HCT116 (cell line): ENCODE measurements around the gene NLGN3. TPM values are rescaled to one million over a fixed set of nuclear protein-coding genes. Genes with fewer than 3 reads are reported as not detected.

ENCODE experiments used
- ATAC-seq: fragments of 200-7000 bp; cut with Tn5 transposase; 2 replicates; pipeline ENCODE4 v1.9.1; 2020; ENCODE audit warnings: mild to moderate bottlenecking, moderate library complexity
- BruUV-seq: library from RNA; stranded (reverse); fragments of 400-500 nt; replicated peaks from 2 replicates; lab custom pipeline; 2021; lab: Mats Ljungman, UMichigan
- CTCF ChIA-PET: fragments of 300-600 bp; sonication (Branson Sonifier 250); formaldehyde crosslinking; loops from one replicate; lab custom pipeline; 2021; ENCODE audit warnings: antibody characterized with exemption; lab: Charles Lee
- POLR2A ChIA-PET: fragments of 300-600, 350-600 bp; sonication (Branson Sonifier 250); formaldehyde crosslinking; loops from one replicate; lab custom pipeline; 2021; ENCODE audit warnings: antibody characterized with exemption; lab: Charles Lee
- RAD21 ChIA-PET, 2 experiments: fragments of 300-600 bp; sonication (Branson Sonifier 250); formaldehyde crosslinking; loops; one replicate each; lab custom pipeline; 2023; ENCODE audit warnings: low total read pairs in 2 of 2; ENCODE audit not compliant: uncharacterized antibody in 2 of 2, unreplicated experiment in 2 of 2, low non-redundant PET in 1 of 2; lab: Charles Lee
- DNase-seq: peaks from one replicate; pipeline ENCODE4 v3.0.0-alpha.2; 2010; ENCODE audit warnings: low read depth, low spot score
- H2AFZ ChIP-seq: fragments of 200-600 bp; shearing (Covaris generic), sonication (generic); 2 replicates; pipeline ENCODE4 v1.6.1; 2017; ENCODE audit warnings: low read depth, mixed run types, mixed read lengths, antibody characterized with exemption, low read length; ENCODE audit not compliant: poor library complexity, severe bottlenecking
- H3K27ac ChIP-seq: 2 replicates; pipeline ENCODE4 v1.5.1; 2012; ENCODE audit warnings: low read depth, low read length
- H3K27me3 ChIP-seq: fragments of 200-600 bp; sonication (generic); 2 replicates; pipeline ENCODE4 v1.6.1; 2016; ENCODE audit warnings: mixed run types, low read length, mixed read lengths; ENCODE audit not compliant: insufficient read depth
- H3K36me3 ChIP-seq, 2 experiments: fragments of 200-500 bp in 1 of 2; fragments of 200-600 bp in 1 of 2; sonication (Bioruptor generic) in 1 of 2; sonication (generic) in 1 of 2; 2 replicates each; pipeline versions ENCODE4 v1.5.1 to v1.6.1; 2014 to 2016; ENCODE audit warnings: low read length in 2 of 2, inconsistent platforms in 1 of 2, mixed read lengths in 1 of 2, mixed run types in 1 of 2; ENCODE audit not compliant: insufficient read depth in 2 of 2, control insufficient read depth in 1 of 2
- H3K4me1 ChIP-seq, 2 experiments: fragments of 200-600 bp in 1 of 2; sonication (generic) in 1 of 2; 2 replicates each; pipeline versions ENCODE4 v1.5.1 to v1.6.1; 2012 to 2017; ENCODE audit warnings: low read length in 2 of 2, inconsistent platforms in 1 of 2, mild to moderate bottlenecking in 1 of 2, mixed read lengths in 1 of 2, mixed run types in 1 of 2, moderate library complexity in 1 of 2; ENCODE audit not compliant: insufficient read depth in 2 of 2, control insufficient read depth in 1 of 2
- H3K4me2 ChIP-seq: fragments of 200-600 bp; sonication (generic); 2 replicates; pipeline ENCODE4 v1.6.1; 2017; ENCODE audit warnings: mixed run types, low read length, mixed read lengths
- H3K4me3 ChIP-seq, 2 experiments: fragments of 200-600 bp in 1 of 2; sonication (generic) in 1 of 2; replicated peaks in 1 of 2; 2 replicates each; pipeline ENCODE4 v1.5.1; 2011 to 2016; ENCODE audit warnings: low read length in 2 of 2, control low read depth in 1 of 2, low read depth in 1 of 2, mild to moderate bottlenecking in 1 of 2, mixed read lengths in 1 of 2, mixed run types in 1 of 2
- H3K79me2 ChIP-seq: fragments of 200-600 bp; sonication (generic); 2 replicates; pipeline ENCODE4 v1.6.1; 2017; ENCODE audit warnings: mild to moderate bottlenecking, mixed run types, low read length, moderate library complexity, mixed read lengths; ENCODE audit not compliant: insufficient read depth
- H3K9ac ChIP-seq: fragments of 200-600 bp; sonication (generic); 2 replicates; pipeline ENCODE4 v1.6.1; 2016; ENCODE audit warnings: low read length, mixed read lengths
- H3K9me2 ChIP-seq: fragments of 200-600 bp; sonication (generic), shearing (Covaris generic); 2 replicates; pipeline ENCODE4 v1.6.1; 2017; ENCODE audit warnings: mixed run types, mild to moderate bottlenecking, moderate library complexity; ENCODE audit not compliant: insufficient read depth
- H3K9me3 ChIP-seq, 2 experiments: fragments of 200-500 bp in 1 of 2; fragments of 200-600 bp in 1 of 2; sonication (Bioruptor generic) in 1 of 2; sonication (generic) in 1 of 2; 2 replicates each; pipeline ENCODE4 v1.6.1; 2014 to 2017; ENCODE audit warnings: low read length in 2 of 2, mixed read lengths in 2 of 2, inconsistent platforms in 1 of 2, low read depth in 1 of 2, mild to moderate bottlenecking in 1 of 2, mixed run types in 1 of 2, moderate library complexity in 1 of 2; ENCODE audit not compliant: control insufficient read depth in 1 of 2, insufficient read depth in 1 of 2
- H4K20me1 ChIP-seq: fragments of 200-600 bp; sonication (generic), shearing (Covaris generic); 2 replicates; pipeline ENCODE4 v1.6.1; 2017; ENCODE audit warnings: mixed run types, mild to moderate bottlenecking, moderate library complexity; ENCODE audit not compliant: insufficient read depth
- CBX3 ChIP-seq: IDR thresholded peaks from 2 replicates; pipeline ENCODE4 v1.6.1; 2012; ENCODE audit warnings: low read depth
- ELF1 ChIP-seq: IDR thresholded peaks from 2 replicates; pipeline ENCODE4 v1.6.1; 2012; ENCODE audit warnings: low read depth, borderline replicate concordance
- FOSL1 ChIP-seq: IDR thresholded peaks from 2 replicates; pipeline ENCODE4 v1.6.1; 2012; ENCODE audit warnings: low read depth
- POLR2A ChIP-seq: IDR thresholded peaks from 2 replicates; pipeline ENCODE4 v1.7.0; 2011; ENCODE audit warnings: borderline replicate concordance; ENCODE audit not compliant: insufficient read depth, insufficient read length; ENCODE audit errors: extremely low read depth
- SIN3A ChIP-seq: IDR thresholded peaks from 2 replicates; pipeline ENCODE4 v1.6.1; 2012; ENCODE audit warnings: low read depth
- SP1 ChIP-seq: IDR thresholded peaks from 2 replicates; pipeline ENCODE4 v1.6.1; 2012; ENCODE audit warnings: low read depth
- YY1 ChIP-seq: IDR thresholded peaks from 2 replicates; pipeline ENCODE4 v1.6.1; 2011; ENCODE audit warnings: low read length, low read depth, moderate library complexity, mild to moderate bottlenecking; ENCODE audit not compliant: insufficient replicate concordance; ENCODE audit errors: extremely low read depth
- intact Hi-C: fragments of 100-400 bp; cut with micrococcal nuclease; formaldehyde crosslinking; loops from 2 replicates; pipeline ENCODE4 v1.10.0; 2022
- total RNA-seq: library from RNA; stranded (reverse); gene quantifications from one replicate; pipeline ENCODE4 v1.2.1, GENCODE V29; 2021; ENCODE audit not compliant: unreplicated experiment
- TF ChIP-seq, protein P1 (sequence below): IDR thresholded peaks from 2 replicates; pipeline ENCODE4 v1.6.1; 2011; ENCODE audit warnings: mild to moderate bottlenecking, low read length, moderate library complexity; ENCODE audit not compliant: insufficient replicate concordance; ENCODE audit errors: extremely low read depth

Gene NLGN3
- total RNA-seq, 1 experiment from 2014 or later, result 1.4 TPM

DNA sequence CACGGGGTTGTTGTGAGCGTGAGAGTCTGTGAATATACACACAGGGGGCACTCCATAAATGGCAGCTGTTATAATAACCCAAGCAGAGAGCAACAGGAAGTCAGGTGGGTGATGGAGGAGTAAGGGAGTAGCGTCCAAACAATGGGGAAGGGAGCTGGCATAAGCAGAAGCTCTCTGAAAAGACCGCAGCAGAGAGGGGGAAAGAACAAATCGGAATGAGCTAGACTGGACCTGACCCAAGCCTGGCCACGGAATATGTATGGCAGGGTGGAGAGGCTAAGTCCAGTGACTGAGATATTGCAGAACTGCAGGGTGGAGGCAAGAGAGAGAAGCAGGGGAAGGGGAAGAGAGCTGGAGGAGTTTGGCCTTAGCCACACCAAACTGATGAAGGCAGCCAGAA lies 71.8 kb downstream of the NLGN3 start:
- Histone ChIP-seq H3K36me3 (no peaks in the 10 kb centered on the region), H2AFZ (no peak overlapping the region), H3K79me2 (no peaks in the 10 kb centered on the region), H3K27me3 (no peaks in the 10 kb centered on the region), H3K9me3 (no peaks in the 10 kb centered on the region), H3K4me1 (no peaks in the 10 kb centered on the region; a peak in 1 of 4 replicates), H3K9ac (no peak overlapping the region), H3K9me2 (no peaks in the 10 kb centered on the region), H4K20me1 (no peaks in the 10 kb centered on the region), H3K4me2 (no peak overlapping the region), H3K4me3 (no peak overlapping the region), H3K27ac (no peak overlapping the region)
- ATAC-seq (no peak), DNase-seq (no peak)
- CTCF ChIA-PET, result no interaction called here
- intact Hi-C loops, result no loop called here
- POLR2A ChIA-PET, result no interaction called here
- no peak for TF ChIP-seq CBX3
- TF ChIP-seq ELF1, result no peak
- TF ChIP-seq, protein P1, sequence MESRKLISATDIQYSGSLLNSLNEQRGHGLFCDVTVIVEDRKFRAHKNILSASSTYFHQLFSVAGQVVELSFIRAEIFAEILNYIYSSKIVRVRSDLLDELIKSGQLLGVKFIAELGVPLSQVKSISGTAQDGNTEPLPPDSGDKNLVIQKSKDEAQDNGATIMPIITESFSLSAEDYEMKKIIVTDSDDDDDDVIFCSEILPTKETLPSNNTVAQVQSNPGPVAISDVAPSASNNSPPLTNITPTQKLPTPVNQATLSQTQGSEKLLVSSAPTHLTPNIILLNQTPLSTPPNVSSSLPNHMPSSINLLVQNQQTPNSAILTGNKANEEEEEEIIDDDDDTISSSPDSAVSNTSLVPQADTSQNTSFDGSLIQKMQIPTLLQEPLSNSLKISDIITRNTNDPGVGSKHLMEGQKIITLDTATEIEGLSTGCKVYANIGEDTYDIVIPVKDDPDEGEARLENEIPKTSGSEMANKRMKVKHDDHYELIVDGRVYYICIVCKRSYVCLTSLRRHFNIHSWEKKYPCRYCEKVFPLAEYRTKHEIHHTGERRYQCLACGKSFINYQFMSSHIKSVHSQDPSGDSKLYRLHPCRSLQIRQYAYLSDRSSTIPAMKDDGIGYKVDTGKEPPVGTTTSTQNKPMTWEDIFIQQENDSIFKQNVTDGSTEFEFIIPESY, result no peak
- TF ChIP-seq YY1, result no peak
- no peak for TF ChIP-seq FOSL1
- TF ChIP-seq POLR2A, result no peak
- RAD21 ChIA-PET, result no interaction called here
- no TSS peak for BruUV-seq

DNA sequence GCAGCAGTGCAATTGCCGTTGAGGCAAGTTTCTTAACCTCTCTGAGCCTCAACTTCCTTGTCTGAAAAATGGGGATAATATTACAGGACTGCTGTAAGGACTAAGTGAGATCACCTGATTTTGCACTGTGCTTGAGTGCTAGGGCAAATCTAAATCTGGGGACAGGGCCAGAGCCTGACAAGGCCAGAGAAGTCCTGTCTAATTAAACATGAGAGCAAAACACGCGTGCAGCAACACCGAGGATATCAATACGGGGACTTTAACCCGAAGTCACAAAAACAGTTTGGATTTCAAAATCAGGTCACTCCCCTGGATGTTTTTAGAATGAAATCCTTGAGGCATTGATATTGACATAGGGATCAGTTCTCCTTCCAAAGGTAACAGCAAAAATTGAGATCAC lies 72.7 kb downstream of the NLGN3 start:
- Histone ChIP-seq H3K9ac (no peak overlapping the region), H3K4me1 (no peaks in the 10 kb centered on the region; a peak in 1 of 4 replicates), H3K4me2 (no peak overlapping the region), H3K9me3 (no peaks in the 10 kb centered on the region), H3K4me3 (no peak overlapping the region), H2AFZ (no peak overlapping the region), H3K36me3 (no peaks in the 10 kb centered on the region), H3K79me2 (no peaks in the 10 kb centered on the region), H3K27me3 (no peaks in the 10 kb centered on the region), H4K20me1 (no peaks in the 10 kb centered on the region), H3K27ac (no peak overlapping the region), H3K9me2 (no peaks in the 10 kb centered on the region)
- intact Hi-C loops, result no loop called here
- TF ChIP-seq FOSL1, result no peak
- no peak for TF ChIP-seq SIN3A
- no peak for TF ChIP-seq ELF1
- TF ChIP-seq SP1, result no peak
- RAD21 ChIA-PET, result no interaction called here
- POLR2A ChIA-PET, result no interaction called here
- CTCF ChIA-PET, result no interaction called here
- DNase-seq (no peak), ATAC-seq (no peak)
- no TSS peak for BruUV-seq

Other genes starting within 250 kb of the NLGN3 start
- 0.10 TPM for gene TEX11, start 236.1 kb upstream of the NLGN3 start, total RNA-seq
- gene SLC7A3, start 213.7 kb upstream of the NLGN3 start, total RNA-seq, result not detected
- gene SNX12, start 76.5 kb upstream of the NLGN3 start, total RNA-seq, result 43.7 TPM
- gene FOXO4, start 49.0 kb upstream of the NLGN3 start, total RNA-seq, result 14.7 TPM
- not detected for gene CXorf65, start 38.1 kb upstream of the NLGN3 start, total RNA-seq
- gene IL2RG, start 33.3 kb upstream of the NLGN3 start, total RNA-seq, result 0.64 TPM
- gene MED12, start 26.2 kb upstream of the NLGN3 start, total RNA-seq, result 32.8 TPM
- not detected for gene GJB1, start 78.4 kb downstream of the NLGN3 start, total RNA-seq
- gene ZMYM3, start 109.3 kb downstream of the NLGN3 start, total RNA-seq, result 32.9 TPM
- 523 TPM for gene NONO, start 138.8 kb downstream of the NLGN3 start, total RNA-seq
- gene ITGB1BP2, start 156.9 kb downstream of the NLGN3 start, total RNA-seq, result 3.5 TPM
- 27.7 TPM for gene TAF1, start 221.5 kb downstream of the NLGN3 start, total RNA-seq